Stimulated activated naive CD8-positive, alpha-beta T cell treated with anti-CD3 and anti-CD28 coated beads, Interleukin-15, amount 100 ng/mL, for 72 hours (primary cell): ENCODE measurements around the gene GPR132.

Experiments
- ATAC-seq: fragments of 150-1000 bp; cut with Tn5 transposase; 2 replicates; pipeline ENCODE4 v1.10.0; 2021; ENCODE audit warnings: mild to moderate bottlenecking, moderate library complexity
- DNase-seq, 2 donors: peaks; one replicate each; pipeline ENCODE4 v3.0.0; 2021 to 2022
- H3K27ac Mint-ChIP-seq, 2 donors: one replicate each; pipeline ENCODE4 v1.8.0; 2022; ENCODE audit warnings: mild to moderate bottlenecking in 2 of 2, mixed read lengths in 2 of 2, moderate library complexity in 2 of 2
- H3K27me3 Mint-ChIP-seq: one replicate; pipeline ENCODE4 v1.8.0; 2022; ENCODE audit warnings: mixed read lengths
- H3K4me1 Mint-ChIP-seq: one replicate; pipeline ENCODE4 v1.8.0; 2022; ENCODE audit warnings: mild to moderate bottlenecking, mixed read lengths
- H3K4me3 Mint-ChIP-seq, 2 donors: one replicate each; pipeline ENCODE4 v1.8.0; 2022; ENCODE audit warnings: mild to moderate bottlenecking in 2 of 2, mixed read lengths in 2 of 2, moderate library complexity in 1 of 2
- H3K9me3 Mint-ChIP-seq, 2 donors: one replicate each; pipeline ENCODE4 v1.8.0; 2022; ENCODE audit warnings: mixed read lengths in 2 of 2

The GPR132 gene

DNA sequence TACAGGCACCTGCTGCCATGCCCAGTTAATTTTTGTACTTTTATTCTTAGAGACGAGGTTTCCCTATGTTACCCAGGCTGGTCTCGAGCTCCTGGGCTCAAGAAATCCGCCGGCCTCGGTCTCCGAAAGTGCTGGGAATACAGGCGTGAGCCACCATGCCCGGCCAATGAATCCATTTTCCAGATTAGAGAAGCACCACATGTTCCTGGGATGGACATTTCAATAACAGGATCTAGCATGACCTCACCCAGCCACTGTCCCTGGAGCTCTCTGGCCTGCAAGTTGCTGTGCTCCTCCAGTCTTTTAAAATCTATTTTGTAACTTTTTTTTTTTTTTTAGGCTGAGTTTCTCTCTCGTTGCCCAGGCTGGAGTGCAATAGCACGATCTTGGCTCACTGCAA is 2.2 kb downstream of the GPR132 start:
- H3K27me3 Mint-ChIP-seq: no peaks in the 10 kb centered on the region
- no peaks in the 10 kb centered on the region for H3K9me3 Mint-ChIP-seq
- no peak for DNase-seq
- ATAC-seq: no peak
- peak overlapping the region; percentile 81 to 92 for H3K27ac Mint-ChIP-seq
- peak overlapping the region; percentile 89 to 95 for H3K4me3 Mint-ChIP-seq
- H3K4me1 Mint-ChIP-seq: peaks cover 98% of the 10 kb centered on the region

DNA sequence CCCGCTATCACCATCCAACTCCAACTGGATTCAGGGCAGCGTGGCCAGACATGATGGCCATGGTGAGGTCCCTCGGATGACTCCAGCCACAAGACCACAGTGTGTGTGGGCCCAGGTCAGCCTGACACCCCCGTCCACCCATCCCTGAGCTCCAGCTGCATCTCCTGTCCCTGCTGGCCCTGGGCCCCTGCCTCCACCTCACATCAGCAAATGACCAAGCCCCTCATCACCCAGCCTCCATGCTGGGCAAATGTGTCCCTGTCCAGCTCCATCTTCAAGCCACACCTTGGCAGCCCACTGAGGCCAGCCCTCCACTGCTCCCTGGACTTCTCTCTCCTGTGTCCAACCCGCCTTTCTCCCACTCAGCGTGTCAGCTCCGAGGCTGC is 3.2 kb downstream of the GPR132 start:
- peaks cover 93% of the 10 kb centered on the region for H3K4me1 Mint-ChIP-seq
- ATAC-seq: no peak
- no peak for DNase-seq
- peak overlapping the region; percentile 89 to 95 for H3K4me3 Mint-ChIP-seq
- peak overlapping the region; percentile 81 to 88 for H3K27ac Mint-ChIP-seq
- no peaks in the 10 kb centered on the region for H3K27me3 Mint-ChIP-seq
- no peaks in the 10 kb centered on the region for H3K9me3 Mint-ChIP-seq

DNA sequence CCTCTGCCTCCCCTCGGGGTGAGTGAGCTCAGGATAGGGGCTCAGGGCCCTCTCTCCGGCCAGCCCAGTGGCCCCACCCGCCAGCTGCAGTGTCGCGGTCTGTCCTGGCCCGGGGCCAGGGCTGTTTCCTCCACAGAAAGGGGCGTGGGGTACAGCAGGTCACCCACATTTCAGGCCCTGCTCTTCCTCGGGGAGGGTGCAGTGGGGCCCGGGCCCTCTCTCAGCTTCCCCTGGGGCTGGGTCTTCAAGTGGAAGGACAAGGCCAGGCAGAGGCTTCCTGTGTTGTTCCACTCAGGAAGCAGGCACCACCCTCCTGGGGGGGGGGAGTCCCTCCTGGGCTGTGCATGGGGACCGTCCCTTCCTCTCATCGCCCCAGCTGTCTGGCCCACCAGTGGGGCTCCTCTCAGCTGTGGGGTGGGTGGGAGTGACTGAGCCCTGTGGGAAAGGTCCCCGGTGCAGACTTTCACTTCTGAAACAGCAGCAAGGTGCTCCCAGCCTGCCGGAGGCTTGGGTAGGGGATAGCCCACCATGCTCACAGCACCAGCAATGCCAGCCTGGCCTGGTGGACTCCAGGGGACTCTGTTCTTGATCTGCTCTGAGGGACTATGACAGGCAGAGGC is 3.7 kb downstream of the GPR132 start:
- Mint-ChIP-seq H3K27ac (peak overlapping the region; percentile 81 to 88), H3K4me1 (peaks cover 93% of the 10 kb centered on the region), H3K9me3 (no peaks in the 10 kb centered on the region), H3K4me3 (peak overlapping the region; percentile 89 to 95), H3K27me3 (no peaks in the 10 kb centered on the region)
- ATAC-seq (peak; percentile 45), DNase-seq (peak in 1 of 2 donors; percentile 78)

DNA sequence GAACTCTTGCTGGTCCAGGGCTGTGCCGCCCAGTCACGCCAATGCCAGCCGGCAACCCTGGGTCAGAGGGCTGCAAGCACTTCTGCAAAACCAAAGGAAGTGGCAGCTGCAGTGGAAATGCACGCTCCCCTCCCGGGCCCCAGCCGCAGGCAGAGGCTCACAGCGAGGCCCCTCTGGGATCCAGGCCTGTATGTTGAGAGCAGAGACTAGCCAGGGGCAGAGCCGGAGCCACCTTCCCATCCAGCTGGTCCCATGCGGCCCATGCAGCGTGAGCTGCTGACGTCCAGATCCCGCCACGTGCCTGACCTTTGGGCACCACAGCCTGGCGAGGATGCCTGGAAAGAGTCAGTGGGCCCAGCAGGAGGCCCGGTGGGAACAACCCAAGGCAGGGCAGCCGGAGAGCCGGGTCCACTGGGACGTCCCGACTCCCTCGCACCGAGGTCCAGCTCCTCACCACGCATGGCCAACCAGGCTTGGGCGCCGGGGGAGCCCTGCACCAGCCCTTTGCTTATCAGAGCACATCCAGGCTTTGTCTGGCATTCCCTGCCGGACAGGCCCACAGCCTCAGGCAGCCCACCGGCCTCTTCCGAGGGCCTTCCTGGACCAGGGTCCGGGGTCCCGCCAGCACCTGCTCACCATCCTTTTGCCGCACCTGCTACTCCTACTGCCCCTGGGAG is 4.3 kb downstream of the GPR132 start:
- peak overlapping the region; percentile 88 to 90 for H3K27ac Mint-ChIP-seq
- peak; percentile 6 for ATAC-seq
- H3K4me1 Mint-ChIP-seq: peaks cover 88% of the 10 kb centered on the region

GRCh38 chr14:105059925-105060565 is 5.2 kb downstream of the GPR132 start:
- ATAC-seq (peak; percentile 25), DNase-seq (no peak)
- peak overlapping the region; percentile 71 to 90 for H3K27ac Mint-ChIP-seq
- peak overlapping the region; percentile 89 to 95 for H3K4me3 Mint-ChIP-seq
- no peaks in the 10 kb centered on the region for H3K27me3 Mint-ChIP-seq
- H3K9me3 Mint-ChIP-seq: no peaks in the 10 kb centered on the region
- H3K4me1 Mint-ChIP-seq: peaks cover 79% of the 10 kb centered on the region

More for the DNA sequence above, 4.3 kb downstream of the GPR132 start:
- DNase-seq: peak in 1 of 2 donors; percentile 64
- peak overlapping the region; percentile 89 to 95 for H3K4me3 Mint-ChIP-seq
- H3K9me3 Mint-ChIP-seq: no peaks in the 10 kb centered on the region
- no peaks in the 10 kb centered on the region for H3K27me3 Mint-ChIP-seq

GRCh38 chr14:105059035-105059924 is 6.0 kb downstream of the GPR132 start:
- no peaks in the 10 kb centered on the region for H3K9me3 Mint-ChIP-seq
- ATAC-seq: peak; percentile 78

DNA sequence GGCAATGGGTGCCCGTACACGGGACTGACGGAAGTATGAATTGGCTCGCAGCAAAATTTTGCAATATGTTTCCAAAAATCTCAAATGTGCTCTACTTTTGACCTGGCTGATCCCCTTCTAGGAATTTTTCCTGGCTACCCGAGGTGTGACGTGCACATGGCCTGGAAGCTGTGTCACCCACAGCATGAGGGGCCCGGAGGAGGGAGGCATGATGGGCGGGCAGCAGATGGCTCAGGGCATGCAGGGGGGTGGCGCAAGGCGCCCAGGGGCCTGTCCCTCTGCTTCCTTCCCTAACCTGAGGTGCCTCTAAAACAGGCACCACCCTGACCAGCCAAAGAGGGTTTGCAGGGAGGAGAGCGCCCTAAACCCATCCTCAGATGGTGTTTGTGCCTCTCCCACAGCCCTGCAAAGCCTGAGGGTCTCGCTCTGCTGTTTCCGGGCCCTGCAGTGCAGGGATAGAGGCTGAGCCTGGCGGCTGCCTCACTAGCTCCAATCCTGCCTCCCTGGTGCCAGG is 6.7 kb downstream of the GPR132 start:
- Mint-ChIP-seq H3K27ac (peak overlapping the region; percentile 33 to 93), H3K4me1 (peaks cover 73% of the 10 kb centered on the region), H3K27me3 (no peaks in the 10 kb centered on the region), H3K9me3 (no peaks in the 10 kb centered on the region), H3K4me3 (peak overlapping the region; percentile 89 to 95)
- ATAC-seq: no peak
- DNase-seq: no peak

More at GRCh38 chr14:105059035-105059924, 6.0 kb downstream of the GPR132 start:
- H3K27ac Mint-ChIP-seq: peak overlapping the region; percentile 89 to 93
- no peaks in the 10 kb centered on the region for H3K27me3 Mint-ChIP-seq
- peaks cover 73% of the 10 kb centered on the region for H3K4me1 Mint-ChIP-seq
- peak overlapping the region; percentile 89 to 95 for H3K4me3 Mint-ChIP-seq
- DNase-seq: peak in 1 of 2 donors; percentile 86

- no peak for ATAC-seq
- H3K9me3 Mint-ChIP-seq: no peaks in the 10 kb centered on the region
- no peaks in the 10 kb centered on the region for H3K27me3 Mint-ChIP-seq
- H3K4me1 Mint-ChIP-seq: peaks cover 53% of the 10 kb centered on the region
- DNase-seq: no peak
- no peak overlapping the region for H3K27ac Mint-ChIP-seq
- no peak overlapping the region for H3K4me3 Mint-ChIP-seq
Observed at GRCh38 chr14:105056303-105056831, 8.9 kb downstream of the GPR132 start.

- no peak for DNase-seq
- H3K27ac Mint-ChIP-seq: peak overlapping the region in 1 of 2 donors; percentile 39
- ATAC-seq: no peak
- no peaks in the 10 kb centered on the region for H3K9me3 Mint-ChIP-seq
- no peak overlapping the region for H3K4me3 Mint-ChIP-seq
- no peaks in the 10 kb centered on the region for H3K27me3 Mint-ChIP-seq
- H3K4me1 Mint-ChIP-seq: peaks cover 47% of the 10 kb centered on the region
Observed at GRCh38 chr14:105055736-105056302, 9.4 kb downstream of the GPR132 start.

- H3K4me1 Mint-ChIP-seq: peaks cover 42% of the 10 kb centered on the region
- H3K9me3 Mint-ChIP-seq: no peaks in the 10 kb centered on the region
- H3K4me3 Mint-ChIP-seq: no peak overlapping the region
- DNase-seq (no peak), ATAC-seq (no peak)
- H3K27me3 Mint-ChIP-seq: no peaks in the 10 kb centered on the region
- peak overlapping the region in 1 of 2 donors; percentile 39 for H3K27ac Mint-ChIP-seq
Observed at GRCh38 chr14:105055334-105055733, 9.9 kb downstream of the GPR132 start.

DNA sequence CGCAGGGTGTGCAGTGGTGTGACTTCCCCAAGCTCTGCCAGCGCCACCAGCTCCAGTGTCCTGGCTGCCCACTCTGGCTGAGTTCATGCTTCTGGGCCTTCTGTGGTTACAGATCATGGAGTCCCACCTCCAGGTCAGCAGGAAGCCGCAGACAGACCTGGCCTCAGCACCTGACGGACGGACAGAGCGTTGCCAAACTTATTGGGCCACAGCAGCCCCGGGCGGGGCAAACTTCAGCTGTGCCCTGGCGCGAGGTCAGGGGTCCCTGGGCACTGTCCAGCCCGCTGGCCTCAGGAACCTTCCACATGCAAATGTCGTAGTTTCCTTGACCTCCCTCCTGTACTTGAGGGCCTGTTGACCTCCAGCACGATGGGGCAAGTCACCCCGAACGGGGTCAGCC is 11.2 kb downstream of the GPR132 start:
- no peak overlapping the region for H3K4me3 Mint-ChIP-seq
- no peak overlapping the region for H3K27ac Mint-ChIP-seq
- no peak for DNase-seq
- no peaks in the 10 kb centered on the region for H3K27me3 Mint-ChIP-seq
- ATAC-seq: no peak
- H3K9me3 Mint-ChIP-seq: no peaks in the 10 kb centered on the region
- peaks cover 29% of the 10 kb centered on the region for H3K4me1 Mint-ChIP-seq

- no peaks in the 10 kb centered on the region for H3K9me3 Mint-ChIP-seq
- no peak overlapping the region for H3K4me3 Mint-ChIP-seq
- H3K4me1 Mint-ChIP-seq: peaks cover 23% of the 10 kb centered on the region
- H3K27me3 Mint-ChIP-seq: no peaks in the 10 kb centered on the region
- no peak for DNase-seq
- ATAC-seq: no peak
- peak overlapping the region in 1 of 2 donors; percentile 57 for H3K27ac Mint-ChIP-seq
Observed at GRCh38 chr14:105053421-105053820, 11.8 kb downstream of the GPR132 start.

DNA sequence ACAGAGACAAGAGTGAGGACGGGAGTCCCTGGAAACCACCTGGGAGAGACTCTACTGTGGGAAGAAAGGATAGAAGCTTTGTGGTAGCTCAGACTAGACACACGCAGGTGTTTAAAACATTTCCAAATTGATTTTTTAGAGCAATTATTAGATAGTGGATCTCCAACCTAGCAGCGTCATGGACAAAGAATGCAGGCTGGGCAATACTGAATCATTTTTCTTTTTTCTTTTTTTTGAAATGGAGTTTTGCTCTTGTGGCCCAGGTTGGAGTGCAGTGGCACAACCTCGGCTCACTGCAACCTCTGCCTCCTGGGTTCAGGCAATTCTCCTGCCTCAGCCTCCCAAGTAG is 13.1 kb downstream of the GPR132 start:
- Mint-ChIP-seq H3K27ac (no peak overlapping the region), H3K9me3 (no peaks in the 10 kb centered on the region), H3K27me3 (no peaks in the 10 kb centered on the region), H3K4me3 (no peak overlapping the region), H3K4me1 (peaks cover 21% of the 10 kb centered on the region)
- no peak for ATAC-seq
- no peak for DNase-seq

- no peak overlapping the region for H3K27ac Mint-ChIP-seq
- no peak overlapping the region for H3K4me3 Mint-ChIP-seq
- DNase-seq (no peak), ATAC-seq (no peak)
- peaks cover 16% of the 10 kb centered on the region for H3K4me1 Mint-ChIP-seq
- H3K27me3 Mint-ChIP-seq: no peaks in the 10 kb centered on the region
- H3K9me3 Mint-ChIP-seq: no peaks in the 10 kb centered on the region
Observed at GRCh38 chr14:105051182-105052109, 13.8 kb downstream of the GPR132 start.
